HEK293 (cell line): ENCODE data around the gene GNB4.
A peak's percentile ranks its signal among the peaks of the same experiment; 100 is the strongest.

Experiments used
- CTCF ChIA-PET: fragments of 350-600 bp; formaldehyde crosslinking; extraction: SDS; loops from one replicate; lab custom pipeline; 2021; ENCODE audit warnings: antibody characterized with exemption; lab: Yijun Ruan, JAX
- POLR2A ChIA-PET: fragments of 300-600 bp; formaldehyde crosslinking; extraction: SDS; loops from one replicate; lab custom pipeline; 2020; ENCODE audit warnings: antibody characterized with exemption, inconsistent platforms; lab: Yijun Ruan, JAX
- H3K27ac ChIP-seq: fragments of 200-500 bp; sonication (Bioruptor generic); 2 replicates; pipeline ENCODE4 v1.5.1; 2014; ENCODE audit warnings: low read depth, low read length, control low read depth, inconsistent platforms; ENCODE audit errors: extremely low read depth
- H3K36me3 ChIP-seq, 2 experiments: fragments of 200-500 bp in 1 of 2; sonication (Bioruptor generic) in 1 of 2; 1 replicate in 1 of 2; 2 replicates in 1 of 2; pipeline ENCODE4 v1.5.1; 2014 to 2017; ENCODE audit warnings: inconsistent platforms in 2 of 2, low read length in 2 of 2; ENCODE audit not compliant: control insufficient read depth in 2 of 2, insufficient read depth in 1 of 2
- H3K4me1 ChIP-seq: fragments of 200-500 bp; sonication (Bioruptor generic); 2 replicates; pipeline ENCODE4 v1.5.1; 2014; ENCODE audit warnings: mild to moderate bottlenecking, low read length, inconsistent platforms; ENCODE audit not compliant: control insufficient read depth, insufficient read depth
- H3K4me3 ChIP-seq: 2 replicates; pipeline ENCODE4 v1.5.1; 2011; ENCODE audit warnings: low read depth, mild to moderate bottlenecking, control low read depth, low read length, moderate library complexity
- H3K9me3 ChIP-seq: fragments of 200-500 bp; sonication (Bioruptor generic); 2 replicates; pipeline ENCODE4 v1.5.1; 2014; ENCODE audit warnings: low read depth, low read length, inconsistent platforms; ENCODE audit not compliant: control insufficient read depth, insufficient read depth
- GLI4 ChIP-seq: fragments of 450-650 bp; formaldehyde crosslinking; IDR thresholded peaks from 2 replicates; pipeline ENCODE4 v1.5.1; 2016; ENCODE audit warnings: missing biosample characterization, missing genetic modification characterization
- IKZF3 ChIP-seq: fragments of 450-650 bp; IDR thresholded peaks from 2 replicates; pipeline ENCODE4 v1.5.0; 2018; ENCODE audit warnings: missing biosample characterization, mild to moderate bottlenecking, missing genetic modification characterization, moderate library complexity
- PRDM1 ChIP-seq: fragments of 450-650 bp; formaldehyde crosslinking; IDR thresholded peaks from 2 replicates; pipeline ENCODE4; 2016; ENCODE audit warnings: missing biosample characterization, missing genetic modification characterization
- ZBTB7A ChIP-seq: fragments of 450-650 bp; formaldehyde crosslinking; IDR thresholded peaks from 2 replicates; pipeline ENCODE4 v1.5.1; 2016; ENCODE audit warnings: low read depth, missing biosample characterization, missing genetic modification characterization
- ZNF133 ChIP-seq: fragments of 450-650 bp; formaldehyde crosslinking; IDR thresholded peaks from 2 replicates; pipeline ENCODE4 v1.5.1; 2016; ENCODE audit warnings: missing biosample characterization, missing genetic modification characterization
- ZNF140 ChIP-seq: fragments of 450-650 bp; formaldehyde crosslinking; IDR thresholded peaks from 2 replicates; pipeline ENCODE4 v1.5.1; 2016; ENCODE audit warnings: missing biosample characterization, missing genetic modification characterization
- ZNF302 ChIP-seq: fragments of 450-650 bp; formaldehyde crosslinking; IDR thresholded peaks from 2 replicates; pipeline ENCODE4 v1.5.1; 2016; ENCODE audit warnings: missing biosample characterization, missing genetic modification characterization, low read depth
- ZNF664 ChIP-seq: fragments of 450-650 bp; formaldehyde crosslinking; IDR thresholded peaks from 2 replicates; pipeline ENCODE4 v1.5.1; 2016; ENCODE audit warnings: missing biosample characterization, missing genetic modification characterization
- ZNF777 ChIP-seq: fragments of 450-650 bp; formaldehyde crosslinking; IDR thresholded peaks from 2 replicates; pipeline ENCODE4 v1.5.1; 2017; ENCODE audit warnings: missing biosample characterization, missing genetic modification characterization, borderline replicate concordance
- ZNF785 ChIP-seq: fragments of 450-650 bp; formaldehyde crosslinking; IDR thresholded peaks from 2 replicates; pipeline ENCODE4 v1.5.1; 2016; ENCODE audit warnings: missing biosample characterization, missing genetic modification characterization
- TF ChIP-seq, protein P1 (sequence below): fragments of 450-650 bp; formaldehyde crosslinking; IDR thresholded peaks from 2 replicates; pipeline ENCODE4 v1.5.1; 2016; ENCODE audit warnings: missing biosample characterization, missing genetic modification characterization

Gene GNB4

DNA sequence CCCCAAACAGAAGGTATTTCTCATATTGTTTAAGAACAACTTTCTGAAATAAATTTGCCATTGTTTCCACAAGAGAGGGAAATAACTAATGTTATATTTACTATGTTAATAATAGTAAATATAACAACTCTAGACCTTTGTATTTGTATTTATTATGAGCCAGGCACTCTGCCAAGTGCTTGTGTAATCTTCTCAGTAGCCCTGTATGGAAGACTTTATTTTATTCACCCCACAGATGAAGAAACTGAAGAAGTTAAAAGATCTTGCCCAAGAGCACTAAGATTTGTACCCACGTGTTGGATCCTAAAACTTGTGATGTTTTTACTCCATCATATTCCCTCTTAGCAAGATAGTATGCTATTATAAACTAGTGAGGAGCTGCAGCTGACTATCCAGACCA is 12.0 kb upstream of the GNB4 start:
- no peak for TF ChIP-seq GLI4 (tag by site-specific recombination)
- CTCF ChIA-PET: interaction anchor here (0.6 kb wide), 1 partner anchor 1041 kb away, joined by 3 read pairs; no protein-coding TSS in a partner anchor
- Histone ChIP-seq H3K36me3 (no peaks in the 10 kb centered on the region), H3K4me1 (no peaks in the 10 kb centered on the region), H3K27ac (no peak overlapping the region), H3K9me3 (no peaks in the 10 kb centered on the region), H3K4me3 (no peak overlapping the region)
- POLR2A ChIA-PET: no interaction called here

DNA sequence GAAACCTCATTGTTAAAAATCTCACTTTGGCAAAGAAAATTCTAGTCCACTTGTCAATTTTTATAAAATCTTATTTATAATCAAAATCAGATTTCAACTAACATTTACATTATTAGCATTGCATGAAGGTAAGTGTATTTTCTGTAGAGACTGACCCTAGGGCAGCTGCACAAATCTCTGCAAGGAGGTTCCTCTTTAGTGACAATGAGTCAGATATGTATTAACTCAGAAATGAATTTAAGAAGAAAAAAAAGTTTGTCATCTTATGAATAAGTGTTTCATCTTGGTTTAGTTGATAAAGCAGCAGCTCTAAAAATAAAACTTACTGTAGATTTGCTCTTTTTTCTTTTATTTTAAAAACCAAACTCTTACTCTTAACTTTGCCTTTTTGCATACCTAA is 9.0 kb upstream of the GNB4 start:
- Histone ChIP-seq H3K4me1 (no peaks in the 10 kb centered on the region), H3K9me3 (no peaks in the 10 kb centered on the region), H3K36me3 (no peaks in the 10 kb centered on the region), H3K4me3 (no peak overlapping the region), H3K27ac (no peak overlapping the region)
- POLR2A ChIA-PET: no interaction called here
- no peak for TF ChIP-seq ZNF777 (tag by site-specific recombination)
- TF ChIP-seq PRDM1 (tag by site-specific recombination): no peak
- CTCF ChIA-PET: no interaction called here

DNA sequence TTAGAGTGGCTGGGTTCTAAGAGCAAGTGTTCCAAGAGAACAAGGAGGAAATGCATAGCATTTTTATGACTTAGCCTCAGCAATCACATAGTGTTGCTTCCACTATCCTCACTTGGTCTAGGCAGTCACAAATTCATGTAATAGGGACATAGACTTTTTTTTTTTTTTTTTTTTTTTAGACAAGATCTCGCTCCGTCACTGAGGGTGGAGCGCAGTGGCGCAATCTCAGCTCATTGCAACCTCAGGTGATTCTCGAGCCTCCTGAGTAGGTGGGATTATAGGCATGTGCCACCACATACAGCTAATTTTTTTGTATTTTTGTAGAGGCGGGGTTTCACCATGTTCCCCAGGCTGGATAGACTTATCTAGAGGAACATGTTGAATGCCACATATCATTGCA is 4.7 kb upstream of the GNB4 start:
- no peak overlapping the region for H3K27ac ChIP-seq
- no peaks in the 10 kb centered on the region for H3K36me3 ChIP-seq
- no peak for TF ChIP-seq ZNF140 (tag by site-specific recombination)
- no peaks in the 10 kb centered on the region for H3K9me3 ChIP-seq
- no peaks in the 10 kb centered on the region for H3K4me1 ChIP-seq
- no peak overlapping the region for H3K4me3 ChIP-seq
- ChIA-PET POLR2A (no interaction called here), CTCF (no interaction called here)

DNA sequence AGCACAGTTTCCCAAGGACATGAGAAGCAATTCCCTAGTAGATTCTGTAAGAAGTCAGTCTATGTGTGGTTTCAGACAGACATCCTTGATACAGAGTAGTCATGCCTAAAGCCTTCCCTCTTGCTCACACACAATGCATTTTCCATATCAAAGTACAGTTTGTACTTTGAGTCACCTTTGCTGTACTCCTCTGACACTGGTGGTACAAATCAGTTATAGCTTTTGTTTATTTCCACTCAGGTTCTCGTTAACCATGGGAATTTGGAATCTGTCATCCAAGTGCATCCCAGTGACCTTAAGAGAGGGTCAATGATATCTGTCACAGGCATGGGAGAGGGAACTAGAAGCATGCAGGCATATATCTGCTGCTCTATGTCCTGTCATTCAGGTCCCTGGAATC is 3.6 kb upstream of the GNB4 start:
- H3K27ac ChIP-seq: no peak overlapping the region
- TF ChIP-seq, protein P1, sequence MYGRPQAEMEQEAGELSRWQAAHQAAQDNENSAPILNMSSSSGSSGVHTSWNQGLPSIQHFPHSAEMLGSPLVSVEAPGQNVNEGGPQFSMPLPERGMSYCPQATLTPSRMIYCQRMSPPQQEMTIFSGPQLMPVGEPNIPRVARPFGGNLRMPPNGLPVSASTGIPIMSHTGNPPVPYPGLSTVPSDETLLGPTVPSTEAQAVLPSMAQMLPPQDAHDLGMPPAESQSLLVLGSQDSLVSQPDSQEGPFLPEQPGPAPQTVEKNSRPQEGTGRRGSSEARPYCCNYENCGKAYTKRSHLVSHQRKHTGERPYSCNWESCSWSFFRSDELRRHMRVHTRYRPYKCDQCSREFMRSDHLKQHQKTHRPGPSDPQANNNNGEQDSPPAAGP (tag by site-specific recombination): no peak
- TF ChIP-seq ZNF133 (tag by site-specific recombination) (no peak), IKZF3 (tag by site-specific recombination) (0 out of 2 replicates have a peak, but pooled peaks have one; percentile 24)
- ChIA-PET CTCF (interaction anchor here (0.6 kb wide), 1 partner anchor 64 kb away, joined by 3 read pairs; no protein-coding TSS in a partner anchor), POLR2A (interaction anchor here (0.7 to 0.8 kb wide), 2 partner anchors 80 to 108 kb away, joined by 3 read pairs; partner anchors contain the start of gene ACTL6A)
- no peaks in the 10 kb centered on the region for H3K36me3 ChIP-seq
- no peaks in the 10 kb centered on the region for H3K4me1 ChIP-seq
- no peaks in the 10 kb centered on the region for H3K9me3 ChIP-seq
- H3K4me3 ChIP-seq: no peak overlapping the region

DNA sequence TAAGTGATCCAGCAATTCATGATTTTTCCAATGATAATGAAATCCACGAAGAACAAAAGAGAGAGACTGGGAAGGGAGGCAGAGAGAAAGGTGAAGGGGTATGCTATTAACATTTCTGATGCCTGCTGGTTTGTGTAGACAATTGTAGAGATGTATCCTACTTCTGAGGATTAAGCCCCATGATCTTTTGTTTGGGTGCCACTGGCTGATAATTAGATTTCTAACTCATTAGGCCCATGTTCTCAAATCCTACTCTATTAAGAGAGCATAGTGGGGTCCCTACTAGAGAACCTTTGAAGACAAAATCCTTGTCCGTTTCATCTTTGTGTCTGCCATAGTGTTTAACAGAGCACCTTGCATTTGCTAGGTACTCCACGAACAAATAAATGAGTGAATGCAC is 2.7 kb upstream of the GNB4 start:
- Histone ChIP-seq H3K36me3 (no peaks in the 10 kb centered on the region), H3K27ac (no peak overlapping the region), H3K4me1 (no peaks in the 10 kb centered on the region; the same call in 1 of the 2 replicates), H3K4me3 (no peak overlapping the region), H3K9me3 (no peaks in the 10 kb centered on the region)
- no peak for TF ChIP-seq ZNF785 (tag by site-specific recombination)
- TF ChIP-seq ZBTB7A: no peak
- ChIA-PET CTCF (no interaction called here), POLR2A (no interaction called here)

DNA sequence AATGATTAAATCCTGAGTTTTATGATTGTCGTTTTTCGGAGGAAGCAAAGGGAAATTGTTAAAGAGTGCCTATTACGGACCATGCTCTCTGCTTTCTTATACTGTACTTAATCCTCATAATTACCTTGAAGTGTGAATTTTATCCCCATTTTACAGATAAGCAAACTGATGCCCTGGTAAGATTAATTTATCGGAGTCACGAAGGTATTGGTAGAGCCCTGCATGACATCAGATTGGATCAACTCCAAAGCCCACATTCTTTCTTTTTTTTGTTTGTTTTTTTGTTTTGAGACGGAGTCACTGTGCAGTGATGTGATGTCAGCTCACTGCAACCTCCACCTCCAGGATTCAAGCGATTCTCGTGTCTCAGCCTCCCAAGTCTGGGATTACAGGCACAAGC is 1.6 kb upstream of the GNB4 start:
- ChIA-PET POLR2A (no interaction called here), CTCF (no interaction called here)
- H3K4me3 ChIP-seq: no peak overlapping the region
- H3K4me1 ChIP-seq: no peaks in the 10 kb centered on the region; the same call in 1 of the 2 replicates
- TF ChIP-seq ZNF302 (tag by site-specific recombination) (no peak), ZNF664 (peak; percentile 53; the same call in 1 of the 2 replicates)
- no peak overlapping the region for H3K27ac ChIP-seq
- no peaks in the 10 kb centered on the region for H3K9me3 ChIP-seq
- no peaks in the 10 kb centered on the region for H3K36me3 ChIP-seq
